ENCODE data around the gene TTC28. TPM values are rescaled to one million over a fixed set of nuclear protein-coding genes. Genes with fewer than 3 reads are reported as not detected.

The TTC28 gene
- total and polyA plus RNA-seq, 2 donors (not counting 3 experiments of a cell fraction or from before 2014, with no cell fraction given) = 16.5 to 51.1 TPM

DNA sequence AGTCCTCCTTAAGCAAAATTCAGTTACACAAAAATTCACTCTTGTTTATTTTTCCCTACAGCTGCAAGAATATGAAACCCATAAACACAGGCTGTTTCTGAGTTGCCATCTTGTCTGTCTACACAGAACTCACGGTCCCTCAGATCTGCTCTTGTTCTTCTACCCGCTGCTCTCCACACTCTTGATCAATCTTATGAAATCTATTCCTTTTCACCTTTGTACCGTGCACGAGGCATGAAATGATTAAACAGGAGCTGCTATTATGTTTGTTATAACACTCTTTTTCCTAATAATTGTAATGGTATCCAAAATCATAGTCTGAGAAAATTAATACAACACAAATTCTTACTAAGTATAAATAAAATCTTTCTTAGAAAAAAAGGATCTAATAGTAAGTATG is 494.5 kb downstream of the TTC28 start:
- Histone ChIP-seq H3K4me3 (replicated peaks in 1 of 3; ENCODE audit: insufficient read depth in 1 of 3, low read depth in 1 of 3, low read length in 3 of 3) (no peak overlapping the region), H3K4me1 (ENCODE audit: control insufficient read depth, extremely low read depth, insufficient read depth, low read length) (peaks cover 2% of the 10 kb centered on the region), H2AFZ (ENCODE audit: low read depth, low read length) (no peak overlapping the region), H3K36me3 (ENCODE audit: control insufficient read depth in 2 of 2, extremely low read depth in 1 of 2, insufficient read depth in 2 of 2, low read length in 2 of 2) (no peaks in the 10 kb centered on the region), H3K4me2 (ENCODE audit: insufficient read depth, low read length) (no peak overlapping the region), H3K27ac (ENCODE audit: insufficient read depth, low read depth, low read length) (no peak overlapping the region), H3K27me3 (ENCODE audit: control insufficient read depth in 2 of 2, insufficient read depth in 2 of 2, low read length in 2 of 2) (no peaks in the 10 kb centered on the region), H3K9ac (replicated peaks; ENCODE audit: extremely low read depth, insufficient read depth, low read length) (no peak overlapping the region), H3K9me1 (replicated peaks; ENCODE audit: control insufficient read depth, extremely low read depth, insufficient read depth, low read length) (no peaks in the 10 kb centered on the region), H4K20me1 (replicated peaks; ENCODE audit: control insufficient read depth, extremely low read depth, insufficient read depth, low read length) (peaks cover 4% of the 10 kb centered on the region), H3K79me2 (ENCODE audit: control insufficient read depth, insufficient read depth, low read length) (no peaks in the 10 kb centered on the region), H3K9me3 (replicated peaks; ENCODE audit: control insufficient read depth, insufficient read depth, low read length) (no peaks in the 10 kb centered on the region)
- ChIA-PET CTCF (no interaction called here), POLR2A (no interaction called here)
- DNase-seq (ENCODE audit: low read depth, low spot score) (no peak), FAIRE-seq (no peak)
- intact Hi-C loops (cut with micrococcal nuclease) (no loop called here), dilution Hi-C loops (cut with MboI; ENCODE audit: extremely low pct_ligation_motif_present, low sequenced_read_pairs) (no loop called here)
- BruUV-seq (replicated peaks) = no TSS peak
- TF ChIP-seq, protein P1, sequence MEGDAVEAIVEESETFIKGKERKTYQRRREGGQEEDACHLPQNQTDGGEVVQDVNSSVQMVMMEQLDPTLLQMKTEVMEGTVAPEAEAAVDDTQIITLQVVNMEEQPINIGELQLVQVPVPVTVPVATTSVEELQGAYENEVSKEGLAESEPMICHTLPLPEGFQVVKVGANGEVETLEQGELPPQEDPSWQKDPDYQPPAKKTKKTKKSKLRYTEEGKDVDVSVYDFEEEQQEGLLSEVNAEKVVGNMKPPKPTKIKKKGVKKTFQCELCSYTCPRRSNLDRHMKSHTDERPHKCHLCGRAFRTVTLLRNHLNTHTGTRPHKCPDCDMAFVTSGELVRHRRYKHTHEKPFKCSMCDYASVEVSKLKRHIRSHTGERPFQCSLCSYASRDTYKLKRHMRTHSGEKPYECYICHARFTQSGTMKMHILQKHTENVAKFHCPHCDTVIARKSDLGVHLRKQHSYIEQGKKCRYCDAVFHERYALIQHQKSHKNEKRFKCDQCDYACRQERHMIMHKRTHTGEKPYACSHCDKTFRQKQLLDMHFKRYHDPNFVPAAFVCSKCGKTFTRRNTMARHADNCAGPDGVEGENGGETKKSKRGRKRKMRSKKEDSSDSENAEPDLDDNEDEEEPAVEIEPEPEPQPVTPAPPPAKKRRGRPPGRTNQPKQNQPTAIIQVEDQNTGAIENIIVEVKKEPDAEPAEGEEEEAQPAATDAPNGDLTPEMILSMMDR (IDR thresholded peaks at IDR 0.05; ENCODE audit: extremely low read depth in 1 of 2, insufficient read depth in 1 of 2, low read depth in 1 of 2, low read length in 2 of 2) = no peak
- TF ChIP-seq JUN (IDR thresholded peaks at IDR 0.05; ENCODE audit: borderline replicate concordance, insufficient read depth, insufficient read length, low read depth) = no peak
- TF ChIP-seq, protein P2, sequence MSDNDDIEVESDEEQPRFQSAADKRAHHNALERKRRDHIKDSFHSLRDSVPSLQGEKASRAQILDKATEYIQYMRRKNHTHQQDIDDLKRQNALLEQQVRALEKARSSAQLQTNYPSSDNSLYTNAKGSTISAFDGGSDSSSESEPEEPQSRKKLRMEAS (IDR thresholded peaks at IDR 0.05; ENCODE audit: insufficient read depth, insufficient read length) = no peak
- no peak for TF ChIP-seq GATA2 (IDR thresholded peaks at IDR 0.05; ENCODE audit: insufficient read depth, insufficient read length, low read depth, low read length)
- no peak for TF ChIP-seq POLR2A (IDR thresholded peaks at IDR 0.05; ENCODE audit: low read depth, low read length)
- no peak for TF ChIP-seq POLR2AphosphoS5 (IDR thresholded peaks at IDR 0.05; ENCODE audit: insufficient read depth, low read depth, low read length)
- no peak for TF ChIP-seq EZH2 (IDR thresholded peaks at IDR 0.05; ENCODE audit: borderline replicate concordance, low read depth, low read length, severe bottlenecking)
- TF ChIP-seq MYC (IDR thresholded peaks at IDR 0.05; ENCODE audit: low read depth, low read length) = no peak
- TF ChIP-seq FOS (IDR thresholded peaks at IDR 0.05; ENCODE audit: borderline replicate concordance, insufficient read depth, low read length) = no peak

All from endothelial cell of umbilical vein (primary cell).